Medulla oblongata (tissue), 1 donor: ENCODE measurements around the gene SLC13A3.
A peak's percentile ranks its signal among the peaks of the same experiment; 100 is the strongest.

Experiments
- DNase-seq: peaks from one replicate; pipeline ENCODE4 v3.0.0-alpha.2; 2015; ENCODE audit errors: extremely low spot score

The SLC13A3 gene

GRCh38 chr20:46558511-46558959, 92.7 kb downstream of the SLC13A3 start:
- no peak for DNase-seq

GRCh38 chr20:46557231-46557956, 93.9 kb downstream of the SLC13A3 start:
- DNase-seq, result no peak

- DNase-seq, result no peak
These were observed 95.8 kb downstream of the SLC13A3 start for GRCh38 chr20:46555370-46555956.

DNA sequence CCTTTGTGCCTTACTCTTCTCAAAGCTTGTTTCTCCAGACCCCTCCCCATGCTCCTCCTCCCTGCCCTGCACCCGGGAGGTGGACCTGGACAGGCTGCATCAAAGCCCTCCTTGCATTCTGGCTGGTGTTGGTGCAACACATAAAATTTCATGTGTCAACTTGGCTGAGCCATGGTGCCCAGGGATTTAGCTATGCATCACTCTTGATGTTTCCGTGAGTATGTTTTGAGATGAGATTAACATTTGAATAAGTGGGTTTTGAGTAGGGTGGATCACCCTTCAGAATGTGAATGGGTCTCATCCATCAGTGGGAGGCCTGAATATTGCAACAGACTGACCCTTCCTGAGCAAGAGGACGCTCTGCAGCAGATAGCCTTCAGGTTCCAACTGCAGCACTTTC, 96.4 kb downstream of the SLC13A3 start:
- no peak for DNase-seq

DNA sequence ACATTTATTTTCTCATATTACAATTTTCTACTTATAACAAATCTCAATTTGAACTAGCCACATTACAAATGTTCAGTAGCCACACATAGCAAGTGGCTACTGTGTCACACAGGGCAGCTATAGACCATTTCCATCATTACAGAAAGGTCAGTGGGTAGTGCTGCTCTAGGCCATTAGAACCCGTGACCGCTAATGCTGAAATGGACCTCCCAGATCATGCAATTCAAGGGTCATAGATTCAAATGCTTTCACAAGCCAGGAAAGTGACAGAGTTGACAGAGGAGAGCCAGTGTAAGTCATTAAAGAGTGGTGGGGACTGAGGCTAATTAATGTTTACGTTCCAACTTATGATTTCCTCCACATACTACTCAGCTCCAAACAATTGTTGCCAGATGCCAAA, 97.3 kb downstream of the SLC13A3 start:
- no peak for DNase-seq

GRCh38 chr20:46552460-46553420, 98.5 kb downstream of the SLC13A3 start:
- no peak for DNase-seq

GRCh38 chr20:46551522-46552381, 99.5 kb downstream of the SLC13A3 start:
- DNase-seq, result no peak

- DNase-seq, result no peak
These were observed 100.8 kb downstream of the SLC13A3 start, which contains the start of gene OCSTAMP for GRCh38 chr20:46550461-46550860. Gene OCSTAMP, minus strand, starts transcription at chr20:46550654. Its CDS starts 94 bp downstream, at chr20:46550560.

DNA sequence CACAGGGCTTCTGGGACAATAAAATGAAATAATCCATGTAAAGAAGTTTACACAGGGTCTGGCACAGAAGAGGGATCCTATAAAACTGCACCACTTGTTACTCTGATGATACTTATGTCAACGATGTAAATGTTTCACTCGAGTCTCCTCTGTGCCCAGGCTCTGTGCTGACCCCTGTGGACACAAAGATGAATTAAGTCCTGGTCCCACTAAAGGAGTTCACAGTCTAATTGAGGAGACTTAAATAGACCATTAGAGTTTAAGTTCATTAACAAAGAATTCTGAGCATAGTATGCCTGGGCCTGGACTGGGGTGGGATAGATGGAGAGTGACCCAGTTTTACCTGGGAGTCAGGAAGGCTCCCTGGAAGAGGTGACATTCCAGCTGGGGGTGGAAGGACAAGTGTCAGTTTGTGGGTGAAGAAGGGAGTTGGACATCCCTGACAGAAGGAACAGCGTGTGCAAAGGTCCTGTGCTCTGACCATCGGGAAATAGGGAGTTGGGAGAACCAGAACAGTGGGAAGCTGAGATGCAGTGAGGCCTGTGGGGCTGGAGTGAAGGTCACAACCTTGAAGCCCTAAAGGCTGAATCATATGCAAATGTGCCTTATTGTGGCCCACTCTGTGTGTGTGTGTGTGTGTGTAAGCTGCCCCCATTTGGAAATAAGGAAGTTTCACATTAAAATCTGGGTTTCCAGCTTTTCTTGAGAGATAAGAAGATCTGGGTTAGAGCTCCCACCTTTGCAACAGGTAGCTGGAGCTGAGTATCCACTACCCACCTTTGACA, 101.9 kb downstream of the SLC13A3 start:
- DNase-seq, result no peak

GRCh38 chr20:46548688-46549087, 102.6 kb downstream of the SLC13A3 start:
- DNase-seq, result no peak

DNA sequence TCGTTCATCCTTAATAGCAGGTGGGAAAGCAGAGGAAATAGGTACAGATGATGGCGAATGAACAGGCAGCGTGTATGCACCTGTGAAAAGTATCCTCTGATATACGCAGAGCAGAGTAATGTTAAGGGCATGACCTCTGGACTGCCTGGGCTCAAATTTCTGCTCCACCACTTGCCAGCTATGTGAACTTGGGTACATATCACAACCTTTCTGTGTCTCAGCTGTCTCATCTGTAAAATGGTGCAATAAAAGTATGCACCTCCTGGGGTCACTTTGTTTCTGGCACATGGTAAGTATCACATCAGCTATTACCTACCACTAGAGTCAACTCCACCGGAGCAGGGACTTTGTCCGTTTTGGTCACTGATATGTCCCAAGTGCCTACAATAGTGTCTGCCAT, 103.3 kb downstream of the SLC13A3 start:
- DNase-seq, result no peak

DNA sequence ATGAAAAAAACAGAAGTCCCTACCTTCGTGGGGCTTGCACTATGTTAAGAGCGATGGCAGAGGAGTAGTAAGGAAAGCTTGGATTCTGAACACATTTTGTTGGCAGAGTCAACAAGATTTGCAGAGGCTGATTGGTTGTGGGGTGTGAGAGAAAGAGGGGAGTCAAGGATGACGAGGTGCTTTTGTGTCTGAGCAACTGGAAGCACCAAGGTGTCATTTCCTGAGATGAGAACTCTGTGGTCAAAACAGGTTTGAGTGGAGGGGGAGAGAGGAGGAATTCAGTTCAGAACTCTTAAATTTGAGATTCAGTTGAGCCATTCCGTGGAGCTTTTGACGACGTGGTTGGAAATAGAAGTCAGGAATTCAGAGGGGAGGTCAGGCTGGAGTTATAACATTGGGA, 104.3 kb downstream of the SLC13A3 start:
- DNase-seq, result no peak

GRCh38 chr20:46546298-46546697, 105.0 kb downstream of the SLC13A3 start:
- no peak for DNase-seq

- DNase-seq, result no peak
These were observed 105.5 kb downstream of the SLC13A3 start for GRCh38 chr20:46545827-46546138.

DNA sequence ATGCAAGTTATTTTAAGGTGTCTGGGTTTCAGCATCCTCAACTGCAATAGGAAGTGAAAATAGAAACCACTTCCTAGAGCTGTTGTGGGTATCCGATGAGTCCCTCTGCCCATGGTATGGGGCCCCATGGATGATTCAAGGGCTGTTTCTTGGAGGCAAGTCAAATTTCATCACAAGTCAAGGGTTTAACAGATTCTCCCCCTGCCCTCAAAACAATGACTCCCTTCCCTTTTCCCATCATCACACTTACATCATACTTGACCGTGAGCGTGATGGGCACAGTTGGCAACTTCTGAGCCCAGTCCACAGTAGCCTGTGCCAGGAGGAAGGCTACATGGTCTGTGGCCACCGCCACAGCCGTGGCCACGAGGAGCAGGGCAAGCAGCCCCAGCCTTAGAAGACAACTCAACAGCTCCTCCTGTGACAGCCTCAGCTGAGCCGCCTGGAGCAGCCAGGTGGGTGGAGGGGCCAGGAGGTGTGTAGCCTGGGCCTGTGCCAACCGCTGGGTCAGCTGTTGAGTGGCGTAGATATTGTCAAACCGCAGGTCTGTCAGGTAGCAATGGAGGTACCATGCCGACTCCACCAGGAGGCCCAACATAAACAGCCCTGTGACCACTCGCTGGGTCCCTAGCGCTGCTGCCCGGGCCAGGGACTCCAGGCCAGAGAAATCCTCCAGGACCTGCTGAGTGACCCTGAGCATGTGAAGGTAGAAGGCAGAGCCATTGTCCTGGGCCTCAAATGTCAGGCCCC, 106.0 kb downstream of the SLC13A3 start:
- peak; percentile 70 for DNase-seq

DNA sequence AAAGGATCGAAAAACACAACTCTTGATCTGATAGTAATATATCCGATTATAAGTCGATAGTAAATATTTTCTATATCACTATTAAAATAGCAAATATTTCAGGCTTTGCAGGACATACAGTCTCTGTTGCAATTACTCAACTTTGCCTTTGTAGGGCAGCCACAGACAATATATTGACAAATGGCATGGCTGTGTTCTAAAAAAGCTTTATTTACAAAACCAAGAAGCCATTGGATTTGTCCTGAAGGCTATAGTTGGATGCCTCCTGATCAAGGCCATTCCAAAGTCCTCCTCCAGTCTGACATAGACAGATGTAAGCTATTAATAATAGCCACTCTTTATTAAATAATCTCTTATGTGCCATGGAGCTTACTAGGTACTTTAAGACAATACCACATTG, 106.7 kb downstream of the SLC13A3 start:
- no peak for DNase-seq

GRCh38 chr20:46543959-46544358, 107.3 kb downstream of the SLC13A3 start:
- DNase-seq, result no peak

DNA sequence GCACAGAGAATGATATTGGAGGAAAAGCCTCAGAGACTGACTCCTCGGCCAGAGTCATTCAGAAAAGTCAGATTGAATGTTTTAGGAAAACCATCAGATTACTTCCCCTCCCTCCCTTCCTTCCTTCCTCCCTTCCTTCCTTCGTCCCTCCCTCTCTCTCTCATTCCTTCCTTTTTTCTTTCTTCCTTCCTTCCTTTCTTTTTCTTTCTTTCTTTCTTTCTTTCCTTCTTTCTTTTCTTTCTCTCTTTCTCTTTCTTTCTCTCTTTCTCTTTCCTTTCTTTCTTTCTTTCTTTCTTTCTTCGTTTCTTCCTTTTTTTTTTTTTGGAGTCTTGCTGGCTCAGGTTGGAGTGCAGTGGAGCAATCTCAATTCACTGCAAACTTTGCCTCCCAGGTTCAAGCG, 108.2 kb downstream of the SLC13A3 start:
- no peak for DNase-seq

DNA sequence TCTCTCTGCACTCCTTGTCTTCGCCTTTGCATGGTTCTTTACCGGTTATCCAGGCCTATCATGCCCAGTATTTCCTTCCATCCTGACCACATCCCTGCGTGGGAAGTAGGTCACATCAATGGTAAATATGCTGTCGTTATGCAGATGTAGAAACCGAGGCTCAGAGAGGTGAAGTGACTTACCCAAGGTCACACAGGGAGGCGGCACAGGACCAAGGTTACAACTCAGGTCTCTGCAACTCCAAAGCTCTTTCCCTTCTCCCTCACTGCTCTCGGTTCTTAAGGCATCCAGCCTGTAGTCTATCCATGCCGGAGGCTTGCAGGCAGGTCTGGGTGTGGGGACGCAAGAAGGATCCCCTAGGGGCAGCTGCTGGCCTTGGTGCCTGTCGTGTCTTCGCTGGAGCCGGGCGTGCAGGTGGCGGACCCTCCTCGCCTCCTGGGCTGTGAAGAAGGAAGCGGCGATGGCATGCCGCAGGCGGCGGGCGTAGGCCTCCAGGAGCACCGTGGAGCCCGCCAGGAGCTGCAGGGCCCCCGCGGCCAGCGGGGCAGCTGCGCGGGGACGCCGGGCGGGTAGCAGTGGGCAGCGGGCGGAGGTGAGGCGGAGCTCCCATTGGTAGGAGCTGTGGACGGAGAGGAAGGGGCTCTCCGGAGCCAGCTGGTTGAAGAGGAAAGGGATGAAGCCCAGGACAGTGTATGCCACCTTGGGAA, 109.9 kb downstream of the SLC13A3 start:
- DNase-seq, result no peak
